HUDEP-2 (cell line): ENCODE measurements around the gene TMEM161A.
"Not testable (repeated sequence)": the region's sequence is repeated elsewhere in the genome, so short reads cannot be mapped to it uniquely, and the experiment has no call there.

Experiments
- DNase-seq, 76 experiments: peaks; one replicate each; lab custom pipeline; 2025; ENCODE audit not compliant: unreplicated experiment in 76 of 76; lab: John Stamatoyannopoulos, UW

The TMEM161A gene

GRCh38 chr19:19157808-19158207 is 19.5 kb upstream of the TMEM161A start:
- DNase-seq: no peak

GRCh38 chr19:19155495-19156219 is 17.4 kb upstream of the TMEM161A start:
- no peak for DNase-seq

DNA sequence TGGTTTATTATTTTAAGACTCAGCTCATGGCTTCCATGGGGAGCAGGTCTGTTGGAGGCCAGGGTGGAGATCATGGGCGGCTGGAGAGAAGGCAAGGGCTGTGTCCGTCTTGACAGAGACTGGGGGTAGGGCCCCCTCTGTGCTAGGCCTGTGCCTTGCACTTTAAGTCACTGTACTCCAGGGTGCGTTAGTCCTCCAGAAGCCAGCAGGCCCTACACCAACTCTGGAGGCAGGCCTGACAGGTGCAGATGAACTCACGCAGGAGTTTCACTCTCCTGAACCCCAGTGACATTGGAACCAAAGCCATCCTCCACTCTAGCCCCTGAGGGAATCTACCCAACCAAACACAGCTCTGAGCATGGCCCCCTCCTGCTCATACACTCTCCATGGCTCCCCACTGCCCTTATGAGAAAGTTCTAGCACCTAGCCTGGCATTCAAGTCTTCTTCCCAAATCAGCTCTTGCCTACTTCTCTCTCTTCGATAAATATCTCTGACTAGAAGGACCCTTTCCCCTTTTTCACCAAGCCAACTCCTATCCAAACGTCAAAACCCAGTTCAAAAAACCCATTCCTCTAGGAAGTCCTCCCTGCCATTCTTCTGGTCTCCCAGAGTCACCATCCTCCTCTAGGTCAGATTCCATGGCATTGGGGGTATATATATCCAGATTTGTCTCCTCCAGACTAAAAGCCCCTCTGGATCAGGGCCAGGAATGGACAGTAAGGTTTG is 16.7 kb upstream of the TMEM161A start:
- peak in 1 of 76 experiments; percentile 10 for DNase-seq

DNA sequence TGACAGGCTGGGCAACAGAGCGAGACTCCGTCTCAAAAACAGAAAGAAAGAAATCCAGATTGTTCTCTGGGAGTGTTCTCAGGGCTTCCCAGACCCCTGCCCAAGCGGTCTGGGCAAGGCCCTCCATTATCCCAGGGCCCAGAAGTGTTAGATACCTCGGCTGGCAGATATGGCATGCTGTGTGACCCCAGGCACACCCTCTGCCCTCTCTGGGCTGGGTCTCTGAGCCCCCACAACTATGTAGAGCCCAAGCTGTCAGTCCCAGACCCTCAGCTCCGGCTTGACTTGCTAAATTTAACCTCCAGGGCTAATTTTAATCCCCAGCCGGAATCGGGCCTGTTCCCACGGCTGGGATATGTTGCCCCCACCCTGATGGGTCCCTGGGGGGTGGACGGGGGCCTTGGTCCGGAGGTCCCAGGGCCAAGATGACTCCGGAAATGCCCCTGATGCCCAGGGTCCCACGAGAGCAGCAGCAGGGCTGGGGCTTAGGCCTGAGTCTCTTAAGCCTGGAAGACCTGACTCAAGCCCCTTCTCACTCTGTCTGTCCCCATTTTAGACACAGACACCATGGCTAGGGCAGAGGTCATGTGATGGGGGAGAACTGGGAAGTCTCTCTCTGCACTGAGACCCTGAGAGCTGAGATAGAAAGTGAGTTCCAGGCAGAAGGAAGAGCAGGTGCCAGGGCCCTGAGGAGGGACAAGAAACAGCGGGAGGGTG is 14.5 kb upstream of the TMEM161A start:
- DNase-seq: no peak

GRCh38 chr19:19151418-19151817 is 13.1 kb upstream of the TMEM161A start:
- no peak for DNase-seq

- no peak for DNase-seq
These were observed 11.2 kb upstream of the TMEM161A start for GRCh38 chr19:19149435-19149834.

DNA sequence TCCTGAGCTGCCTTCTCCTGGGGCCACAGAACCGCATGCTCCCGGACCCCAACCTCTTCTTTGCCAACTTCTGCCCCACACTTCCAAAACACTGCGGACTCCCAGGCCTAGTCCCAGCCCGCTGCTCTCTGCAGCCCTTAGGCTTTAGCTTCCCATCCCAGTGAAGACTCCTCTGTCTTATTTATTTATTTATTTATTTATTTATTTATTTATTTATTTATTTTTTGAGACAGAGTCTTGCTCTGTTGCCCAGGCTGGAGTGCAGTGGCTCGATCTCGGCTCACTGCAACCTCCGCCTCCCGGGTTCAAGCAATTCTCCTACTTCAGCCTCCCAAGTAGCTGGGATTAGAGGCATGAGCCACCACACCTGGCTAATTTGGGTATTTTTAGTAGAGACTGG is 10.2 kb upstream of the TMEM161A start:
- DNase-seq: not testable (repeated sequence)

GRCh38 chr19:19147344-19147743 is 9.1 kb upstream of the TMEM161A start:
- no peak for DNase-seq

DNA sequence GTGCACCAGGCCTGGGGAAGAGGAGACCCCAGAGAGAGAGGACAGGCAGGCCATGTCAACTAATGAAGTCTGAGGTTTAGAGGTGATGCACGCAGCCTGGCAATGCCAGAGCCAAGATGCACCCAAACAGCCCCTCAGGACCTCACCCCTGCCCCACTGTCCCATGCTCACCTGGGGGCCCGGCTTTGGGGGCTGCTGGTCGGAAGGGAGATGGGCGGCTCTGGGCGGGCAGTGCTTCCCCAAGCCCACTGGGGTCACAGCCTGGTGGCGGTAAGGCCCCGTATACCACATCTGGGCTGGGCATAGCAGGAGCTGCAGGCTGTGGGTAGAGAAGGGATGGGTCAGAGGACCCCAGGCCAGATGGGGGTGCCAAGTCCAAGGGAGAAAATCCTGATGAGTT is 8.6 kb upstream of the TMEM161A start:
- no peak for DNase-seq

DNA sequence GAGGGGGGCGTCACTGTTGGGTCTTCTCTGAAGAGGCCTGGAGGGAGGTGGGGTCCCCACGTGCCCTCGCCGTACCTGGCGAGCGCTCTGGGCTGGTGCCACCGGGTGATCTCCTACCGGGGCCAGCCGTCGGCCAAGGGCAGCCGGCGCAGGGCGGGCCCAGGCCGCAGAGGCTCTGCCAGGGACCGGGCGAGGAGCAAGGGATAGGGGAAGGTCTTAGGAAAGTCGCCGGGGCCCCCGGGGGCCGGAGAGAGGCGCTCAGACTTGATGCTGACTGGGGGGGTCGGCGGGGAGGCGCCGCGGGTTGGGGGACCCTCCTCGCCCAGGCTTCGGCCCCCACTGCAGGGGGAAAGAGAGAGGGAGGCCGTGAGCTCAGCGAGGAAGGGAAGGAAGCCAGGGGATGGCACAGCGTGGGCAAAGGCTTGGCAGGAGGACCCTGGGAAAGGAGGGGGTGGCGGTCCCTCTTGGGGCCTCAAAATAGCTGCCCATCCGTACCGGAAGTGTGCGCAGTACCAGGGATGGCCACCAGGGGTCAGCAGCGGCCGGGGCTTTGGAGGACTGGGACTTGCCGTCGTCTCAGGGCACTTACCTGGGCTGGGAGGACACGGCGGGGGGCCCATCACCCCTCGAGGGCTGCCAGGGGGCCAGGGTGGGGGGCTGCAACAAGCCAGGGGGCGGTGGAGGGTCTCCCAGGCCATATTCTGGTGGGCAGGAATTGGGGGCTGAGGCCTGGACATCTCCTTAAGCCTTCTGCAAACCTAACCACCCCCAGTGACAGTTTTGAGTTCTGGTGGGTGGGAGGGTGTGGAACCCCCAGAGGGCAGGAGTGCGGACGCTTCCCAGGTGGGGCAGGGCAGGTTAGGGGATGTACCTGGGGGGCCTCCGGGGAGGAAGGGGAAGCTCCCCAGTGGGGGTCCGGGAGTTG is 7.7 kb upstream of the TMEM161A start:
- DNase-seq: peak in 69 of 76 experiments; percentile 22 to 98 (median 73)

DNA sequence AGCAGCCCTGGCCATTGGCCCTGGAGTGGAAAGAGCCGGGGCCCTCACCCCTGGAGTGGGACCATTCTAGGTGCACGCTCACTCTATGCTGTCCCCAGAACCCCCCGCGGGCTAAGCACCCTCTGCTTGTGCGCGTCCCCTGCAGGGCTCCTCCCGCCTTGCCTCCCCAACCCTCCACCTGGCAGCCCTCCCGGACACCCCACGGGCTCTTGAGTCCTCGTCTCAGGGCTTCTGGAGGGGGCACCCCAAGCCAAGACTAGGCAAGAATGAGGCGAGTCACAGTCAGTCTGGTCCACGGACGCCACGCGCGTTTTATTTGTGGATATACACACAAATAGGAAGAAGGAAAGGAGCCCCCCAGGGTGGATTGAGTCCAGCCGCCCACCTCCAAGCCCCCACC is 7.0 kb upstream of the TMEM161A start:
- no peak for DNase-seq

DNA sequence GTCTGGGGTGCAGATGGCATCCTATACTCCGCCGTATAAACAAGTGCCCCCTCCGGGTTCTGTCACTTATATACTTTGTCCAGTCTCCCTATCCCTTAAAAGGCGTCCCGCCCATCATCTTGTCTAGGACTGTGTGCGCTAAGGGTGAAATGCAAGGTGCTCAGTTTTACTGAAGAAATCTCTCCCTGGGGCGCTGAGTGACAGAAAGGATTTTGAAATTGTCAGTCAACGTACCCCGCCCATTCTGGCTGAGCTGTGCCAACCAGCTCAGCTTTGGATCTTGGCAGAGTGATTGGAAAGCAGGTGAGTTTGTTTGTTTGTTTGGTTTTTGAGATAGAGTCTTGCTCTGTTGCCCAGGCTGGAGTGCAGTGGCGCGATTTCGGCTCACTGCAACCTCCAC is 4.1 kb upstream of the TMEM161A start:
- DNase-seq: no peak

GRCh38 chr19:19140476-19140875 is 2.2 kb upstream of the TMEM161A start:
- no peak for DNase-seq

DNA sequence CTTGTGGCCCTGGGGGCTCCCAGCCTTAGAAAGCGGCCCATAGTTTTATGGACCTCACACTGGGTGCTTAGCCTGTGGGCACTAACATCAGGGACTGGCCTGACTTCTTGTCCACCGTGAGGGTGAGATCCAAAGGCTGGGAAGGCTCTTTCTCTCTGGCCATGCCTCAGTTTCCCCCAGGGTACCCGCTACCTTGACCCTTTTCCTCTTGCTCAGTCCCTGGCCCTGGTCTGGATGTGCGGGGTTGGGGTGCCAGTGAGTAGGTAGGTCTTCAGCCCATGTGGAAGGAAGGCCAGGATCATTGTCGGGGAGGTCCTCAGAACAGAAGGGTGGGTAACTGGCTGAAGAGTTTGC is 1.6 kb upstream of the TMEM161A start:
- no peak for DNase-seq

- DNase-seq: peak in 6 of 76 experiments; percentile 6 to 36 (median 23)
These were observed 646 bp downstream of the TMEM161A start for GRCh38 chr19:19137556-19138108.

- DNase-seq: not testable (repeated sequence)
These were observed 2.6 kb downstream of the TMEM161A start for GRCh38 chr19:19135713-19136112.

GRCh38 chr19:19134687-19135158 is 3.6 kb downstream of the TMEM161A start:
- peak in 19 of 76 experiments; percentile 11 to 57 (median 23) for DNase-seq

GRCh38 chr19:19133985-19134384 is 4.3 kb downstream of the TMEM161A start:
- DNase-seq: no peak

DNA sequence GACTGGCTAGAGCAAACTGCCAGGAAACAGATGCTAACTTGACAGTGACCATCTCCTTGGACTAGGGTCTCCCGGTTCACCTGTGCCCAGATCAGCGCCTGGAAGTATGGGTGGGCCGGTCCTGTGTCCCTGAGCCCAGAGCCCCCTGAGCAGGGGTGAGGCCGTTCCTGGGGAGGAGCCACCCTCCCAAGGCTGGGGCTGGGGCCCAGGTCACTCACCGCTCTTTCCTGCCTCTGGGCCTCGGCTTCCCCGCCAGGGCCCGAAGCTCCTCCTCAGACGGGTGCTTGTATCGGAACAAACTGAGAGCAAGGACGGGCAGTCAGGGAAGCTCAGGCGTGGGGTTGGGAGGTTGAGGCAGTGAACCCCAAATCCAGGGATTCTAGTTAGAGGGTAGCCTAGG is 5.4 kb downstream of the TMEM161A start:
- no peak for DNase-seq

DNA sequence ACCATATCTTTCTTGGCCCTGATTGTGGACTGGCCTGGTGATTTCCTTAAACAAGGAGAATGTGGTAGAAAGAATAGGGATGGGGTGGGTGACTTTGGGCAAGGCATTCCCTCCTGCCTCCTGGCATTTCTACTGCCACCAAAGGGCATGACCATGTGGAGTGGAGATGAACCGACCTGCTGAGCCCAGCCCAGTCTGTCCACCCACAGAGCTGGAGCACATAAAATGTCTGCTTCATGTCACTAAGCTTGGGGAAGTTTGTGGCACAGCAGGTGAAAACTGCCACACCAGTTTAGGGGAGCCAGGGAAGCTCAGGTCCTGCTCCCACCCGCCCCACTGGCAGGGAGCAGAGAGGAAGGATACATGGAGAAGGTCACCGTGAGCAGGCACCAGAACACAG is 6.3 kb downstream of the TMEM161A start:
- DNase-seq: no peak
